Hepatocyte (in vitro differentiated cells): ENCODE results near the gene LFNG. TPM values are rescaled to one million over a fixed set of nuclear protein-coding genes. Genes with fewer than 3 reads are reported as not detected.
A peak's percentile ranks its signal among the peaks of the same experiment; 100 is the strongest.

Experiments
- DNase-seq: peaks from one replicate; pipeline ENCODE4 v3.0.0-alpha.2; 2016; ENCODE audit warnings: low spot score
- H2AFZ ChIP-seq: fragments of 200-600 bp; sonication (generic); 2 replicates; pipeline ENCODE4 v1.6.0; 2016; ENCODE audit warnings: antibody characterized with exemption, mild to moderate bottlenecking
- H3K27ac ChIP-seq: fragments of 200-600 bp; sonication (generic); 2 replicates; pipeline ENCODE4 v1.5.1; 2016; ENCODE audit warnings: mild to moderate bottlenecking
- H3K27me3 ChIP-seq: fragments of 200-600 bp; sonication (generic); 2 replicates; pipeline ENCODE4 v1.6.1; 2016
- H3K36me3 ChIP-seq: fragments of 200-600 bp; sonication (generic); replicated peaks from 2 replicates; pipeline ENCODE4 v1.5.1; 2016; ENCODE audit warnings: low read depth; ENCODE audit not compliant: insufficient read depth
- H3K4me1 ChIP-seq: fragments of 200-600 bp; sonication (generic); 2 replicates; pipeline ENCODE4 v1.5.1; 2016; ENCODE audit warnings: mild to moderate bottlenecking, moderate library complexity; ENCODE audit not compliant: insufficient read depth
- H3K4me2 ChIP-seq: fragments of 200-600 bp; sonication (generic); 2 replicates; pipeline ENCODE4 v1.6.0; 2016
- H3K4me3 ChIP-seq: fragments of 200-600 bp; sonication (generic); 2 replicates; pipeline ENCODE4 v1.5.1; 2016; ENCODE audit warnings: mild to moderate bottlenecking
- H3K79me2 ChIP-seq: fragments of 200-600 bp; sonication (generic); 2 replicates; pipeline ENCODE4 v1.6.0; 2017; ENCODE audit warnings: mild to moderate bottlenecking
- H3K9me2 ChIP-seq: fragments of 200-600 bp; sonication (generic); replicated peaks from 2 replicates; pipeline ENCODE4 v1.6.0; 2017; ENCODE audit warnings: mild to moderate bottlenecking; ENCODE audit not compliant: insufficient read depth
- H3K9me3 ChIP-seq: fragments of 200-600 bp; sonication (generic); 2 replicates; pipeline ENCODE4 v1.5.1; 2016; ENCODE audit warnings: low read depth, mild to moderate bottlenecking
- H4K20me1 ChIP-seq: fragments of 200-600 bp; sonication (generic); 2 replicates; pipeline ENCODE4 v1.6.0; 2016; ENCODE audit warnings: mild to moderate bottlenecking; ENCODE audit not compliant: insufficient read depth, poor library complexity, severe bottlenecking
- CTCF ChIP-seq: fragments of 200-600 bp; sonication (generic); IDR thresholded peaks from 2 replicates; pipeline ENCODE4 v1.5.1; 2016; ENCODE audit warnings: antibody characterized with exemption, mild to moderate bottlenecking; ENCODE audit not compliant: poor library complexity
- EZH2 ChIP-seq: fragments of 200-600 bp; sonication (generic); IDR thresholded peaks from 2 replicates; pipeline ENCODE4 v1.6.1; 2016; ENCODE audit warnings: antibody characterized with exemption, mild to moderate bottlenecking, borderline replicate concordance
- EZH2phosphoT487 ChIP-seq: fragments of 200-600 bp; sonication (generic); IDR thresholded peaks from one replicate; pipeline ENCODE4 v1.6.1; 2018; ENCODE audit warnings: antibody characterized with exemption, mild to moderate bottlenecking, low read depth, moderate library complexity; ENCODE audit not compliant: unreplicated experiment, severe bottlenecking
- WGBS: methylation state at CpG from one replicate; pipeline ENCODE4 v1.1.6; 2016; ENCODE audit warnings: low lambda C conversion rate; ENCODE audit errors: missing lambda C conversion rate; 5-methylcytosine and 5-hydroxymethylcytosine counted together
- polyA plus RNA-seq: library from polyadenylated mRNA; unstranded; fragments of >200 nt; fragmentation: Nextera tagmentation; extraction: Ambion mirVana; gene quantifications from 2 replicates; pipeline ENCODE4 v1.2.1, GENCODE V29; 2016
- total RNA-seq: library from RNA; depleted of rRNA; stranded (reverse); fragments of >200 nt; gene quantifications from 2 replicates; pipeline ENCODE4 v1.2.3, GENCODE V29; 2014

The LFNG gene
- total and polyA plus RNA-seq, 2 experiments from 2014 or later = 1.2 to 4.5 TPM

GRCh38 chr7:2517026-2517425, 2.5 kb upstream of the LFNG start:
- H3K9me2 ChIP-seq = no peaks in the 10 kb centered on the region
- no peak for DNase-seq
- TF ChIP-seq EZH2phosphoT487 (no peak), EZH2 (no peak), CTCF (no peak)
- no peak overlapping the region for H3K4me2 ChIP-seq
- no peaks in the 10 kb centered on the region for H3K36me3 ChIP-seq
- H3K27me3 ChIP-seq = peaks cover 20% of the 10 kb centered on the region
- H3K79me2 ChIP-seq = peaks cover 2% of the 10 kb centered on the region
- H3K27ac ChIP-seq = no peak overlapping the region
- peaks cover 3% of the 10 kb centered on the region for H4K20me1 ChIP-seq
- H3K9me3 ChIP-seq = no peaks in the 10 kb centered on the region
- WGBS = 62% methylated on average over 8 of the region's 8 CpGs
- H3K4me1 ChIP-seq = peaks cover 32% of the 10 kb centered on the region
- no peak overlapping the region for H3K4me3 ChIP-seq
- H2AFZ ChIP-seq = no peak overlapping the region

- no peak overlapping the region for H3K4me3 ChIP-seq
- H3K27ac ChIP-seq = no peak overlapping the region
- H3K9me3 ChIP-seq = no peaks in the 10 kb centered on the region
- H4K20me1 ChIP-seq = peaks cover 3% of the 10 kb centered on the region
- H3K79me2 ChIP-seq = peaks cover 6% of the 10 kb centered on the region
- H2AFZ ChIP-seq = no peak overlapping the region
- no peaks in the 10 kb centered on the region for H3K36me3 ChIP-seq
- peak overlapping the region; percentile 96 for H3K4me2 ChIP-seq
- peaks cover 20% of the 10 kb centered on the region for H3K27me3 ChIP-seq
- 64% methylated on average over 18 of the region's 18 CpGs for WGBS
- no peaks in the 10 kb centered on the region for H3K9me2 ChIP-seq
- TF ChIP-seq EZH2 = no peak
- TF ChIP-seq CTCF = no peak
- TF ChIP-seq EZH2phosphoT487 = no peak
- no peak for DNase-seq
- H3K4me1 ChIP-seq = peaks cover 40% of the 10 kb centered on the region
These were observed 1.7 kb upstream of the LFNG start for GRCh38 chr7:2517678-2518507.

- Histone ChIP-seq H3K4me3 (peak overlapping the region; percentile 39), H3K27ac (no peak overlapping the region), H2AFZ (peak overlapping the region; percentile 40), H3K9me2 (no peaks in the 10 kb centered on the region), H3K4me1 (peaks cover 48% of the 10 kb centered on the region), H3K9me3 (no peaks in the 10 kb centered on the region), H4K20me1 (peaks cover 3% of the 10 kb centered on the region), H3K36me3 (no peaks in the 10 kb centered on the region), H3K27me3 (peaks cover 20% of the 10 kb centered on the region), H3K79me2 (peaks cover 6% of the 10 kb centered on the region), H3K4me2 (peak overlapping the region; percentile 96)
- 5% methylated on average over 25 of the region's 41 CpGs for WGBS
- TF ChIP-seq EZH2 (no peak), EZH2phosphoT487 (no peak), CTCF (no peak)
- no peak for DNase-seq
These were observed 846 bp upstream of the LFNG start for GRCh38 chr7:2518737-2519118.
